ENCODE results near the gene HSF2. TPM values are rescaled to one million over a fixed set of nuclear protein-coding genes. Genes with fewer than 3 reads are reported as not detected.

Gene HSF2
- total and polyA plus RNA-seq, 2 of the 13 experiments (the other 11 are each of a cell fraction or from before 2014, with no cell fraction given) = 24.8 to 26.4 TPM

- H3K36me3 ChIP-seq (replicated peaks in 1 of 2; ENCODE audit: control insufficient read depth in 1 of 2, insufficient read depth in 2 of 2, low read length in 2 of 2) = no peaks in the 10 kb centered on the region
- H3K79me2 ChIP-seq (ENCODE audit: insufficient read depth, low read length) = no peaks in the 10 kb centered on the region
- no peak overlapping the region for H2AFZ ChIP-seq (ENCODE audit: low read length)
- H3K9me3 ChIP-seq (ENCODE audit: low read length) = no peaks in the 10 kb centered on the region
- no peaks in the 10 kb centered on the region for H3K4me1 ChIP-seq (ENCODE audit: insufficient read depth, low read length)
- ATAC-seq = no peak
- ChIA-PET CTCF (ENCODE audit: low intra/inter-chr PET ratio, low total read pairs) (no interaction called here), POLR2A (no interaction called here)
- no peak overlapping the region for H3K9ac ChIP-seq (ENCODE audit: insufficient read depth, low read depth, low read length)
- H3K4me2 ChIP-seq (ENCODE audit: low read depth, low read length) = no peak overlapping the region
- H3K27me3 ChIP-seq (ENCODE audit: control insufficient read depth in 1 of 2, insufficient read depth in 2 of 2, low read length in 2 of 2) = no peaks in the 10 kb centered on the region
- no peak for DNase-seq (ENCODE audit: low spot score)
- FAIRE-seq = no peak
- no peak overlapping the region for H3K4me3 ChIP-seq (replicated peaks in 1 of 3; ENCODE audit: insufficient read depth in 1 of 3, low read depth in 2 of 3, low read length in 3 of 3)
- no TSS peak for BruUV-seq (replicated peaks)
- intact Hi-C loops (cut with micrococcal nuclease; ENCODE audit: unreplicated experiment) (no loop called here), in situ Hi-C loops (cut with HindIII; ENCODE audit: extremely low pct_ligation_motif_present, low pct_unique_long_range_greater_than_20kb) (no loop called here)
- H3K27ac ChIP-seq (ENCODE audit: extremely low read length, insufficient read depth, low read length) = no peak overlapping the region
- H4K20me1 ChIP-seq (ENCODE audit: insufficient read depth, low read length) = no peaks in the 10 kb centered on the region
- TF ChIP-seq, protein P1, sequence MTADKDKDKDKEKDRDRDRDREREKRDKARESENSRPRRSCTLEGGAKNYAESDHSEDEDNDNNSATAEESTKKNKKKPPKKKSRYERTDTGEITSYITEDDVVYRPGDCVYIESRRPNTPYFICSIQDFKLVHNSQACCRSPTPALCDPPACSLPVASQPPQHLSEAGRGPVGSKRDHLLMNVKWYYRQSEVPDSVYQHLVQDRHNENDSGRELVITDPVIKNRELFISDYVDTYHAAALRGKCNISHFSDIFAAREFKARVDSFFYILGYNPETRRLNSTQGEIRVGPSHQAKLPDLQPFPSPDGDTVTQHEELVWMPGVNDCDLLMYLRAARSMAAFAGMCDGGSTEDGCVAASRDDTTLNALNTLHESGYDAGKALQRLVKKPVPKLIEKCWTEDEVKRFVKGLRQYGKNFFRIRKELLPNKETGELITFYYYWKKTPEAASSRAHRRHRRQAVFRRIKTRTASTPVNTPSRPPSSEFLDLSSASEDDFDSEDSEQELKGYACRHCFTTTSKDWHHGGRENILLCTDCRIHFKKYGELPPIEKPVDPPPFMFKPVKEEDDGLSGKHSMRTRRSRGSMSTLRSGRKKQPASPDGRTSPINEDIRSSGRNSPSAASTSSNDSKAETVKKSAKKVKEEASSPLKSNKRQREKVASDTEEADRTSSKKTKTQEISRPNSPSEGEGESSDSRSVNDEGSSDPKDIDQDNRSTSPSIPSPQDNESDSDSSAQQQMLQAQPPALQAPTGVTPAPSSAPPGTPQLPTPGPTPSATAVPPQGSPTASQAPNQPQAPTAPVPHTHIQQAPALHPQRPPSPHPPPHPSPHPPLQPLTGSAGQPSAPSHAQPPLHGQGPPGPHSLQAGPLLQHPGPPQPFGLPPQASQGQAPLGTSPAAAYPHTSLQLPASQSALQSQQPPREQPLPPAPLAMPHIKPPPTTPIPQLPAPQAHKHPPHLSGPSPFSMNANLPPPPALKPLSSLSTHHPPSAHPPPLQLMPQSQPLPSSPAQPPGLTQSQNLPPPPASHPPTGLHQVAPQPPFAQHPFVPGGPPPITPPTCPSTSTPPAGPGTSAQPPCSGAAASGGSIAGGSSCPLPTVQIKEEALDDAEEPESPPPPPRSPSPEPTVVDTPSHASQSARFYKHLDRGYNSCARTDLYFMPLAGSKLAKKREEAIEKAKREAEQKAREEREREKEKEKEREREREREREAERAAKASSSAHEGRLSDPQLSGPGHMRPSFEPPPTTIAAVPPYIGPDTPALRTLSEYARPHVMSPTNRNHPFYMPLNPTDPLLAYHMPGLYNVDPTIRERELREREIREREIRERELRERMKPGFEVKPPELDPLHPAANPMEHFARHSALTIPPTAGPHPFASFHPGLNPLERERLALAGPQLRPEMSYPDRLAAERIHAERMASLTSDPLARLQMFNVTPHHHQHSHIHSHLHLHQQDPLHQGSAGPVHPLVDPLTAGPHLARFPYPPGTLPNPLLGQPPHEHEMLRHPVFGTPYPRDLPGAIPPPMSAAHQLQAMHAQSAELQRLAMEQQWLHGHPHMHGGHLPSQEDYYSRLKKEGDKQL (CRISPR knock-in tag; IDR thresholded peaks at IDR 0.05; ENCODE audit: low read depth) = no peak
- TF ChIP-seq TOPORS (CRISPR knock-in tag; IDR thresholded peaks at IDR 0.05) = no peak
- TF ChIP-seq PRDM4 (CRISPR knock-in tag; IDR thresholded peaks at IDR 0.05; ENCODE audit: borderline replicate concordance) = no peak
- TF ChIP-seq, protein P2, sequence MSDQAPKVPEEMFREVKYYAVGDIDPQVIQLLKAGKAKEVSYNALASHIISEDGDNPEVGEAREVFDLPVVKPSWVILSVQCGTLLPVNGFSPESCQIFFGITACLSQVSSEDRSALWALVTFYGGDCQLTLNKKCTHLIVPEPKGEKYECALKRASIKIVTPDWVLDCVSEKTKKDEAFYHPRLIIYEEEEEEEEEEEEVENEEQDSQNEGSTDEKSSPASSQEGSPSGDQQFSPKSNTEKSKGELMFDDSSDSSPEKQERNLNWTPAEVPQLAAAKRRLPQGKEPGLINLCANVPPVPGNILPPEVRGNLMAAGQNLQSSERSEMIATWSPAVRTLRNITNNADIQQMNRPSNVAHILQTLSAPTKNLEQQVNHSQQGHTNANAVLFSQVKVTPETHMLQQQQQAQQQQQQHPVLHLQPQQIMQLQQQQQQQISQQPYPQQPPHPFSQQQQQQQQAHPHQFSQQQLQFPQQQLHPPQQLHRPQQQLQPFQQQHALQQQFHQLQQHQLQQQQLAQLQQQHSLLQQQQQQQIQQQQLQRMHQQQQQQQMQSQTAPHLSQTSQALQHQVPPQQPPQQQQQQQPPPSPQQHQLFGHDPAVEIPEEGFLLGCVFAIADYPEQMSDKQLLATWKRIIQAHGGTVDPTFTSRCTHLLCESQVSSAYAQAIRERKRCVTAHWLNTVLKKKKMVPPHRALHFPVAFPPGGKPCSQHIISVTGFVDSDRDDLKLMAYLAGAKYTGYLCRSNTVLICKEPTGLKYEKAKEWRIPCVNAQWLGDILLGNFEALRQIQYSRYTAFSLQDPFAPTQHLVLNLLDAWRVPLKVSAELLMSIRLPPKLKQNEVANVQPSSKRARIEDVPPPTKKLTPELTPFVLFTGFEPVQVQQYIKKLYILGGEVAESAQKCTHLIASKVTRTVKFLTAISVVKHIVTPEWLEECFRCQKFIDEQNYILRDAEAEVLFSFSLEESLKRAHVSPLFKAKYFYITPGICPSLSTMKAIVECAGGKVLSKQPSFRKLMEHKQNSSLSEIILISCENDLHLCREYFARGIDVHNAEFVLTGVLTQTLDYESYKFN (CRISPR knock-in tag; conservative IDR thresholded peaks at IDR 0.05) = no peak
- no peak for TF ChIP-seq SOX6 (IDR thresholded peaks at IDR 0.05)
- TF ChIP-seq SOX6 (CRISPR knock-in tag; IDR thresholded peaks at IDR 0.05) = no peak
- TF ChIP-seq TBX3 (IDR thresholded peaks at IDR 0.05; ENCODE audit: borderline replicate concordance) = no peak
- no peak for TF ChIP-seq HOXA9 (CRISPR knock-in tag; IDR thresholded peaks at IDR 0.05; ENCODE audit: borderline replicate concordance)
- no peak for TF ChIP-seq ZNF160 (CRISPR knock-in tag; IDR thresholded peaks at IDR 0.05)
- TF ChIP-seq KLF9 (CRISPR knock-in tag; IDR thresholded peaks at IDR 0.05; ENCODE audit: low read depth) = no peak
- TF ChIP-seq ZSCAN21 (CRISPR knock-in tag; IDR thresholded peaks at IDR 0.05; ENCODE audit: borderline replicate concordance) = no peak
These were observed 46.3 kb upstream of the HSF2 start for GRCh38 chr6:122352981-122353664.
